ENCODE results near the gene SGF29.
"Not testable (repeated sequence)": the region's sequence is repeated elsewhere in the genome, so short reads cannot be mapped to it uniquely, and the experiment has no call there.

Gene SGF29

GRCh38 chr16:28597692-28598261 is 44.1 kb downstream of the SGF29 start:
- DNase-seq = no peak

GRCh38 chr16:28599377-28600285 is 45.9 kb downstream of the SGF29 start:
- DNase-seq = not testable (repeated sequence)

GRCh38 chr16:28600965-28601364 is 47.2 kb downstream of the SGF29 start:
- not testable (repeated sequence) for DNase-seq

- not testable (repeated sequence) for DNase-seq
Measured at GRCh38 chr16:28601589-28601988, 47.9 kb downstream of the SGF29 start.

- not testable (repeated sequence) for DNase-seq
Measured at GRCh38 chr16:28602062-28602461, 48.3 kb downstream of the SGF29 start.

- no peak for DNase-seq
Measured at GRCh38 chr16:28602529-28602928, 48.8 kb downstream of the SGF29 start.

- no peak for DNase-seq
Measured at GRCh38 chr16:28603381-28604185, 49.9 kb downstream of the SGF29 start.

- no peak for DNase-seq
Measured at GRCh38 chr16:28604186-28604565, 50.5 kb downstream of the SGF29 start.

- no peak for DNase-seq
Measured at GRCh38 chr16:28606291-28607115, 52.8 kb downstream of the SGF29 start.

- peak; percentile 57 for DNase-seq
Measured at GRCh38 chr16:28607116-28607623, 53.5 kb downstream of the SGF29 start.

GRCh38 chr16:28607681-28608495 is 54.2 kb downstream of the SGF29 start:
- DNase-seq = peak; percentile 51

GRCh38 chr16:28608496-28608808 is 54.7 kb downstream of the SGF29 start:
- DNase-seq = peak; percentile 58

- peak; percentile 56 for DNase-seq
Measured at GRCh38 chr16:28608867-28609596, 55.3 kb downstream of the SGF29 start.

GRCh38 chr16:28609631-28610594 is 56.2 kb downstream of the SGF29 start, which contains the start of gene SULT1A1:
SULT1A1 (minus strand) TSS chr16:28610044; CDS start chr16:28608855, 1,189 bp downstream.
- DNase-seq = no peak

GRCh38 chr16:28610595-28611191 is 57.0 kb downstream of the SGF29 start:
- DNase-seq = no peak

- not testable (repeated sequence) for DNase-seq
Measured at GRCh38 chr16:28612359-28613280, 58.9 kb downstream of the SGF29 start.

GRCh38 chr16:28613912-28614311 is 60.2 kb downstream of the SGF29 start:
- not testable (repeated sequence) for DNase-seq

GRCh38 chr16:28614561-28614960 is 60.8 kb downstream of the SGF29 start:
- DNase-seq = not testable (repeated sequence)

All from activated CD8-positive, alpha-beta memory T cell treated with anti-CD3 and anti-CD28 coated beads for 24 hours (primary cell).